OCI-LY7 (cell line): ENCODE data around the gene C12orf43.

ENCODE experiments used
- EZH2phosphoT487 ChIP-seq: fragments of 200-600 bp; sonication (generic); IDR thresholded peaks from 2 replicates; pipeline ENCODE4 v1.6.1; 2018; ENCODE audit warnings: low read depth, borderline replicate concordance, mild to moderate bottlenecking, mixed run types, antibody characterized with exemption, low read length, moderate library complexity, mixed read lengths
- TF ChIP-seq, protein P1 (sequence below): fragments of 200-600 bp; sonication (generic); conservative IDR thresholded peaks from 2 replicates; pipeline ENCODE4 v1.5.1; 2014; ENCODE audit warnings: mild to moderate bottlenecking, antibody characterized with exemption, low read length, moderate library complexity, mixed read lengths

DNA sequence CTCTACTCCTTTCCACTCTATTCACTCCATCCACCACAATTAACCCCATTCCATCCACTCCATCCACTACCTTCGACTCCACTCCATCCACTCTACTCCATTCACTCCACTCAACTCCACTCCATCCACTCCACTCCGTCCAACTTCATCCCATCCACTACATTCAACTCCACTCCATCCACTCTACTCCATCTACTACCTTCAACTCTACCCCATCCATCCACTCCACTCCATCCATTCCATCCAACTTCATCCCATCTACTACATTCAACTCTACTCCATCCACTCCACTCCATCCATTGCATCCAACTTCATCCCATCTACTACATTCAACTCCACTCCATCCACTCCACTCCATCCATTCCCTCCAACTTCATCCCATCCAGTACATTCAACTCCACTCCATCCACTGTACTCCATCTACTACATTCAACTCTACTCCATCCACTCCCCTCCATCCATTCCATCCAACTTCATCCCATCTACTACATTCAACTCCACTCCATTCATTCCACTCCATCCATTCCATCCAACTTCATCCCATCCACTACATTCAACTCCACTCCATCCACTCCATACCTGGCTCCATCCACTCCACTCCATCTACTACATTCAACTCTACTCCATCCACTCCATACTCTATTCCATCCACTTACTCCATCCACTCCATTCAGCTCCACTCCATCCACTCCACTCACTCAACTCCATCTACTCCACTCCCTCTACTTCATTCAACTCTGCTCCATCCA, 21.5 kb downstream of the C12orf43 start:
- TF ChIP-seq, protein P1, sequence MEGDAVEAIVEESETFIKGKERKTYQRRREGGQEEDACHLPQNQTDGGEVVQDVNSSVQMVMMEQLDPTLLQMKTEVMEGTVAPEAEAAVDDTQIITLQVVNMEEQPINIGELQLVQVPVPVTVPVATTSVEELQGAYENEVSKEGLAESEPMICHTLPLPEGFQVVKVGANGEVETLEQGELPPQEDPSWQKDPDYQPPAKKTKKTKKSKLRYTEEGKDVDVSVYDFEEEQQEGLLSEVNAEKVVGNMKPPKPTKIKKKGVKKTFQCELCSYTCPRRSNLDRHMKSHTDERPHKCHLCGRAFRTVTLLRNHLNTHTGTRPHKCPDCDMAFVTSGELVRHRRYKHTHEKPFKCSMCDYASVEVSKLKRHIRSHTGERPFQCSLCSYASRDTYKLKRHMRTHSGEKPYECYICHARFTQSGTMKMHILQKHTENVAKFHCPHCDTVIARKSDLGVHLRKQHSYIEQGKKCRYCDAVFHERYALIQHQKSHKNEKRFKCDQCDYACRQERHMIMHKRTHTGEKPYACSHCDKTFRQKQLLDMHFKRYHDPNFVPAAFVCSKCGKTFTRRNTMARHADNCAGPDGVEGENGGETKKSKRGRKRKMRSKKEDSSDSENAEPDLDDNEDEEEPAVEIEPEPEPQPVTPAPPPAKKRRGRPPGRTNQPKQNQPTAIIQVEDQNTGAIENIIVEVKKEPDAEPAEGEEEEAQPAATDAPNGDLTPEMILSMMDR = no peak
- no peak for TF ChIP-seq EZH2phosphoT487
